ENCODE measurements around the gene SLC40A1. TPM values are rescaled to one million over a fixed set of nuclear protein-coding genes. Genes with fewer than 3 reads are reported as not detected.
A peak's percentile ranks its signal among the peaks of the same experiment; 100 is the strongest.

Gene SLC40A1
- total and polyA plus RNA-seq, 12 donors, result 84.1 to 3,561 (median 883) TPM

DNA sequence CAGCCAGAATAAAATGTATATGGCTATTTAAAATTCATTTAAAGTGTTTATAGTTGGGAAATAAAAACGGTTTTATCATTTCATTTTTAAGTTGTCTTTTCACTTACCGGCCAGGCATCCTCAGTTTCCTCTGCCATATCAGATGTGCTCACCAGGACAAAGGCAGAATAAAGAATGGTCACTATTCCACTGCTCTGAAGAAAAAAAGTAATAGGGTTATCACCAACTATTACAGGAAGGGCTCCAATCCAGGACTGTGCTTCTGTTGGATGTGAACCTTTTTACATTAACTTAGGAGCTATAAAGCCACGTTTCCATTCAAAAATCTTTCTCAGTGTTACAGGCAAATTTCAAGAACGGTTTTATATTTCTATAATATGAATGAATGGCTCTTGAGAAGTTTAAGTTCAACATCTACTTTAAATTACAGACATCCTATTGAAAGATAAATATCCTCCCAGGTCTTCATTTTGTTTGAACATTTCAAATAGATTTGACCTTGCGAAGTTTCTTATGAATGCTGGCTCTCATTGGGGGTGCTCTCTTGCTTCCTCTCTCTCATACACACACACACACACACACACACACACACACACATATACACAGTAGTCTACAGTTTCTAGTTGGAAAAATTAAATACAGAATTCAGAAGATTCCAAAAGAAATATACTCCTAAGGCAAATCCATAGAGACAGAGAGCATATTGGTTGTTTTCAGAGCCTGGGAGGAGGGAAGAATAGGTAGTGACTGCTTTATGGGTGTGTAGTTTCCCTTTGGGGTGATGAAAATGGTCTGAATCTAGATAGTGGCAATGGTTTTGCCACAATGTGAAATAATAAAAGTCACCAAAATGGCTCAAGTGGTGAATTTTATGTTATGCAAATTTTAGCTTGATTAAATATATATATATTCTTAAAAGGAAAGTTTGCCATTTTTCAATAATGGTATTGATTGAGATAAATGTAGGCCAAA lies 2.9 kb upstream of the SLC40A1 start:
- 86 to 92% (median 88%) methylated on average over 5 of the region's 5 CpGs for WGBS, 4 donors

DNA sequence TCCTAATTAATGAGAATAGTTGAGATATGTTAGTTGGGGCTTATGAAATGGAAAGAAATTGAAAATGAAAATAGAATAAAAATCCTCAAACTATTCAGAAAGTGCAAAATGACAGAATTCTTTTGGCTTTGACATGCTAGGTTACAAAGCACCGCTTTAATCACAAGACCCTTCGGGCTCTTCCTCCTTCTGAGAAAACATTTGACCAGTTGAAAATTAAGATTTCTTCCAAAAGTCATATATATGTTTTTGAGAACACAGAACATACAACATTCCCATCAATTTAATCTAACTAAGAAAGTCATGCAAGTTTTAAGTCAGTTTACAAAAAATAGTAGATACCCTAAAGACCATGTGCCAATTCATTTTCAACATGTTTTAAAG lies 2.2 kb upstream of the SLC40A1 start:
- peaks cover 0 to 19% of the 10 kb centered on the region in 2 donors for H3K4me1 ChIP-seq (replicated peaks in 1 of 2)
- H3K27ac ChIP-seq, result no peak overlapping the region
- no peak for TF ChIP-seq POLR2A (IDR thresholded peaks at IDR 0.05)
- TF ChIP-seq, protein P1, sequence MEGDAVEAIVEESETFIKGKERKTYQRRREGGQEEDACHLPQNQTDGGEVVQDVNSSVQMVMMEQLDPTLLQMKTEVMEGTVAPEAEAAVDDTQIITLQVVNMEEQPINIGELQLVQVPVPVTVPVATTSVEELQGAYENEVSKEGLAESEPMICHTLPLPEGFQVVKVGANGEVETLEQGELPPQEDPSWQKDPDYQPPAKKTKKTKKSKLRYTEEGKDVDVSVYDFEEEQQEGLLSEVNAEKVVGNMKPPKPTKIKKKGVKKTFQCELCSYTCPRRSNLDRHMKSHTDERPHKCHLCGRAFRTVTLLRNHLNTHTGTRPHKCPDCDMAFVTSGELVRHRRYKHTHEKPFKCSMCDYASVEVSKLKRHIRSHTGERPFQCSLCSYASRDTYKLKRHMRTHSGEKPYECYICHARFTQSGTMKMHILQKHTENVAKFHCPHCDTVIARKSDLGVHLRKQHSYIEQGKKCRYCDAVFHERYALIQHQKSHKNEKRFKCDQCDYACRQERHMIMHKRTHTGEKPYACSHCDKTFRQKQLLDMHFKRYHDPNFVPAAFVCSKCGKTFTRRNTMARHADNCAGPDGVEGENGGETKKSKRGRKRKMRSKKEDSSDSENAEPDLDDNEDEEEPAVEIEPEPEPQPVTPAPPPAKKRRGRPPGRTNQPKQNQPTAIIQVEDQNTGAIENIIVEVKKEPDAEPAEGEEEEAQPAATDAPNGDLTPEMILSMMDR (IDR thresholded peaks at IDR 0.05), result no peak
- no peak for DNase-seq
- H3K36me3 ChIP-seq (replicated peaks in 1 of 2), result peaks cover 0 to 17% of the 10 kb centered on the region in 2 donors
- no peak overlapping the region for H3K4me3 ChIP-seq
- 80 to 85% (median 83%) methylated on average over 2 of the region's 2 CpGs for WGBS, 4 donors
- H3K9me3 ChIP-seq (replicated peaks in 1 of 3), result no peaks in the 10 kb centered on the region
- H3K27me3 ChIP-seq, result no peaks in the 10 kb centered on the region
- intact Hi-C loops (cut with DNase I), result loop anchor here (10.0 kb wide), 1 partner anchor 52 kb away; no protein-coding TSS in a partner anchor

More for the DNA sequence above, 2.9 kb upstream of the SLC40A1 start:
- Histone ChIP-seq H3K4me3 (no peak overlapping the region), H3K9me3 (replicated peaks in 1 of 3) (no peaks in the 10 kb centered on the region), H3K36me3 (replicated peaks in 1 of 2) (peaks cover 0 to 10% of the 10 kb centered on the region in 2 donors), H3K27ac (no peak overlapping the region), H3K27me3 (no peaks in the 10 kb centered on the region), H3K4me1 (replicated peaks in 1 of 2) (peaks cover 0 to 12% of the 10 kb centered on the region in 2 donors)
- intact Hi-C loops (cut with DNase I), result loop anchor here (10.0 kb wide), 1 partner anchor 51 kb away; no protein-coding TSS in a partner anchor
- DNase-seq, result no peak
- no peak for TF ChIP-seq POLR2A (IDR thresholded peaks at IDR 0.05)
- TF ChIP-seq, protein P1 (IDR thresholded peaks at IDR 0.05), result no peak

DNA sequence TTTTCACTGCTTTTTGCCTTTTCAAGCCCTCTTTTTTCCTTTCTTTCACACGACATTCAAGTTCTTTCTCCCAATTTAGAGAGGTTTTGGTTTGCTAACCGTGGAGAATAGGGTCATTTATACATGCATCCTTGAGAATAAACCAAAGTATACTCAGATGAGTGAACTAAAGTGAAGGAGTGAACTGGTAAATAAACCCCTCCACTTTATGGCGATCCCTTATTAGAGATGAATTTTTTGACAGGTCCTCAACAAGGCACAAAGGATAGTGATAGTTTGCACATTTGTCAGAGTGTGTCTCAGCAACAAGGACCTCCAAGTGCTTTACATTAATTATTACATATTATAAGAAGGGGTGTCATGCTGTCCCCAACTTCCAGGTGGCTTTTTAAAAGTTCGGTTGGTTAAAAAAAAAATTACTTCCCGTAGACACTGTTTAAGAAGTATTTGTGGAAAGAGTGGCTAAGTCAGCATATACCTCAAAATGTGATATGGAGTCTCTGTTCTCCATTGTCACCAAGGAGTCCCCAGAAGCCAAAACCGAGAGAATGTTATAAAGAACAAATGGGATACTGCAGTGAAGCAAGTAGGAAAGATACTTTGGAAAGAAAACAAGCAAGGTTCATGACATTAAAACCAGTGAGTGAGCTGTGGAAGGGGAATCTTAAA lies 1.7 kb upstream of the SLC40A1 start:
- peaks cover 0 to 22% of the 10 kb centered on the region in 2 donors for H3K36me3 ChIP-seq (replicated peaks in 1 of 2)
- H3K4me1 ChIP-seq (replicated peaks in 1 of 2), result peaks cover 5 to 23% of the 10 kb centered on the region in 2 donors
- H3K9me3 ChIP-seq (replicated peaks in 1 of 3), result no peaks in the 10 kb centered on the region
- intact Hi-C loops (cut with DNase I), result loop anchor here (10.0 kb wide), 1 partner anchor 53 kb away; no protein-coding TSS in a partner anchor
- no peak for DNase-seq
- H3K27me3 ChIP-seq, result no peaks in the 10 kb centered on the region
- WGBS, 4 donors, result 79 to 87% (median 83%) methylated on average over 6 of the region's 6 CpGs
- H3K27ac ChIP-seq, result peak overlapping the region in 1 of 5 donors; percentile 96
- TF ChIP-seq, protein P1 (IDR thresholded peaks at IDR 0.05), result no peak
- TF ChIP-seq POLR2A (IDR thresholded peaks at IDR 0.05), result no peak
- H3K4me3 ChIP-seq, result no peak overlapping the region
